ENCODE measurements around the gene ADCY7.

The ADCY7 gene

DNA sequence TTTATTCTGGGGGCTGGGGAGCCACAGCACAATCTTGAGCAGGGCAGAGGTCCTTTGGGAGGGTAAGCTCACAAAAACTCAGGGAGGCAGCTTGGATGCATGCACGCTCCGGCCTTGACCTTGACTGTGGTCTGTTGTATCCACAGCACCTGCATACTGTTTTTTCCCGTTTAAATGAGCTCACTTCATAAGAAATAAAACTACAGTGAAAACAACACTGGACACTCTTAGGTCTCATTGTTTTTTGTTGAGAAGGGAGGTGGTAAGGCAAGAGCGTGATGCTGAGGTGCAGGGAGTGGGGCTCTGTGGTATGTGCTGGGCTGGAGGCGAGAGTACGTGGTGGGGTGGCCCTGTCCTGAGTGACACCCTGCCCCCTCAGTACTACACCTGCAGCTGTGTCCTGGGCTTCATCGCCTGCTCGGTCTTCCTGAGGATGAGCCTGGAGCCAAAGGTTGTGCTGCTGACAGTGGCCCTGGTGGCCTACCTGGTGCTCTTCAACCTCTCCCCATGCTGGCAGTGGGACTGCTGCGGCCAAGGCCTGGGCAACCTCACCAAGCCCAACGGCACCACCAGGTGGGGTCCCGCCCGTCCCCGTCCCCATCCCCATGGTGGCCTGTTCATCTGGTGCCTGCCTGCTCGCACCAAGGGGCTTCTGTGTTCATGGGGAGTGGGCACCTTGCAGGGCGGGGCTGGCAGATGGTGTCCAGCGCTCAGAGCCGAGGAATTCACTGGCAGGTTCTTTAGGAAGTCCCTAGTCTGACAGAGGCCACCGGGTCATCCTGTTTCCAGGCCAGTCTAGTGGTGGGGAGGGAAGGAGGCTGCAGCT lies 44.2 kb downstream of the ADCY7 start:
- no peak overlapping the region for H3K27ac ChIP-seq (ENCODE audit: low read depth, low read length)

DNA sequence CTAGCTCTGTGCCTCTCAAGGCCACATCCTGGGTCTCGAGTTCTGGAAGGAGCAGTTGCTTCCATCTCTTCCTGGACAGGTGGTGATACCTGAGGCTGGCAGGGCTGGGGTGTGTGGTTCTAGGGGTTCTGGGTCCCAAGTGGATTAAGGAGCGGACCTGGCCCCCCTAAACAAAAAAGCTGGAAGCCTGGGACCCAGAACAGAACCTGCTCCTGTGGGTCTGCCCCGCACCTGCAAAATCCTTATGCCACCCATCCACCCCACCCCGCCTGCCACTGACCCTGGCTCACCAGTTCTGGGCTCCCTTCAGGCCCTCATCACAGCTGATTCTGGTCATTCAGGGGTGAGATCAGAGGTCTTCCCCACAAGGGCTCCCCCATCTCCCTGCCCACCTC lies 44.8 kb downstream of the ADCY7 start:
- Histone ChIP-seq H3K27me3 (ENCODE audit: control insufficient read depth, insufficient read depth, low read length) (no peaks in the 10 kb centered on the region), H3K4me3 (ENCODE audit: low read length) (no peak overlapping the region), H3K36me3 (ENCODE audit: control insufficient read depth, insufficient read depth, low read length) (peaks cover 20% of the 10 kb centered on the region), H3K9ac (ENCODE audit: low read length) (no peak overlapping the region), H3K4me1 (ENCODE audit: control insufficient read depth, insufficient read depth, low read length) (peaks cover 11% of the 10 kb centered on the region), H3K27ac (ENCODE audit: low read depth, low read length) (no peak overlapping the region)

More for the DNA sequence above, 44.2 kb downstream of the ADCY7 start:
- Histone ChIP-seq H3K36me3 (ENCODE audit: control insufficient read depth, insufficient read depth, low read length) (peaks cover 16% of the 10 kb centered on the region), H3K9ac (ENCODE audit: low read length) (no peak overlapping the region), H3K27me3 (ENCODE audit: control insufficient read depth, insufficient read depth, low read length) (no peaks in the 10 kb centered on the region), H3K4me1 (ENCODE audit: control insufficient read depth, insufficient read depth, low read length) (peaks cover 6% of the 10 kb centered on the region), H3K4me3 (ENCODE audit: low read length) (no peak overlapping the region)

GRCh38 chr16:50311891-50312501 lies 45.6 kb downstream of the ADCY7 start:
- Histone ChIP-seq H3K27ac (ENCODE audit: low read depth, low read length) (no peak overlapping the region), H3K4me3 (ENCODE audit: low read length) (no peak overlapping the region), H3K9ac (ENCODE audit: low read length) (no peak overlapping the region), H3K4me1 (ENCODE audit: control insufficient read depth, insufficient read depth, low read length) (peaks cover 12% of the 10 kb centered on the region), H3K36me3 (ENCODE audit: control insufficient read depth, insufficient read depth, low read length) (peaks cover 21% of the 10 kb centered on the region), H3K27me3 (ENCODE audit: control insufficient read depth, insufficient read depth, low read length) (no peaks in the 10 kb centered on the region)

GRCh38 chr16:50313596-50314478 lies 47.5 kb downstream of the ADCY7 start:
- no peak overlapping the region for H3K27ac ChIP-seq (ENCODE audit: low read depth, low read length)
- H3K27me3 ChIP-seq (ENCODE audit: control insufficient read depth, insufficient read depth, low read length): no peaks in the 10 kb centered on the region
- H3K36me3 ChIP-seq (ENCODE audit: control insufficient read depth, insufficient read depth, low read length): peaks cover 21% of the 10 kb centered on the region
- H3K9ac ChIP-seq (ENCODE audit: low read length): no peak overlapping the region
- H3K4me1 ChIP-seq (ENCODE audit: control insufficient read depth, insufficient read depth, low read length): peaks cover 12% of the 10 kb centered on the region
- no peak overlapping the region for H3K4me3 ChIP-seq (ENCODE audit: low read length)

- peaks cover 12% of the 10 kb centered on the region for H3K4me1 ChIP-seq (ENCODE audit: control insufficient read depth, insufficient read depth, low read length)
- peak overlapping the region; percentile 63 for H3K27ac ChIP-seq (ENCODE audit: low read depth, low read length)
- no peak overlapping the region for H3K4me3 ChIP-seq (ENCODE audit: low read length)
- no peaks in the 10 kb centered on the region for H3K27me3 ChIP-seq (ENCODE audit: control insufficient read depth, insufficient read depth, low read length)
- H3K36me3 ChIP-seq (ENCODE audit: control insufficient read depth, insufficient read depth, low read length): peaks cover 23% of the 10 kb centered on the region
- no peak overlapping the region for H3K9ac ChIP-seq (ENCODE audit: low read length)
These were observed 48.3 kb downstream of the ADCY7 start for GRCh38 chr16:50314665-50315064.

DNA sequence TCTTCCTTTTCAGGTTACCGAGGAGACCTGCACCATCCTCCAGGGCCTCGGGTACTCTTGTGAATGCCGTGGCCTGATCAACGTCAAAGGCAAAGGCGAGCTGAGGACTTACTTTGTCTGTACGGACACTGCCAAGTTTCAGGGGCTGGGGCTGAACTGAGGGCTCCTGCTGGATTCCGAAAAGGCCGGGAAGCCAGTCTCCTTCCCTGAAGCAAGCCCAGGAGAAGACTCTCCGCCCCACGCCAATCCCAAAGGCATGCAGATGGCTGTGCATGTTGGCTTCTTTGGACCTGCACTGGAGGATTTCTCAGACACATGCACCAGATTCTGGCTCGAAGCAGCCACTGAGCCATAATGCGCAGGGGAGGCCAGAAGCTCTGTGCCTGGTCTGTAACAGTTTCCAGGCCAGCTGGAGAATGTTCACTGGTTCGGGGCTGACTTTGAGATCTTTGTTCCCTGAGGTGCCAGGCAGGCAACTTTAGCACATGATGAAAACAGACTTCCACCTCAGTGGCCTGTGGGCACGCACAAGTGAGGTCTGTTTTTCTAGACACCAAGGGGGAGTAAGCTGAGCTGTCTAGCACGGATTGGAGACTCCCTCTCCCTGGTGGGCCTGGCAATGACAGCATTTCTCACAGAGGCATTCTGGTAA lies 49.1 kb downstream of the ADCY7 start:
- Histone ChIP-seq H3K4me1 (ENCODE audit: control insufficient read depth, insufficient read depth, low read length) (peaks cover 12% of the 10 kb centered on the region), H3K27me3 (ENCODE audit: control insufficient read depth, insufficient read depth, low read length) (no peaks in the 10 kb centered on the region), H3K9ac (ENCODE audit: low read length) (no peak overlapping the region), H3K4me3 (ENCODE audit: low read length) (no peak overlapping the region), H3K27ac (ENCODE audit: low read depth, low read length) (peak overlapping the region; percentile 63), H3K36me3 (ENCODE audit: control insufficient read depth, insufficient read depth, low read length) (peaks cover 25% of the 10 kb centered on the region)

DNA sequence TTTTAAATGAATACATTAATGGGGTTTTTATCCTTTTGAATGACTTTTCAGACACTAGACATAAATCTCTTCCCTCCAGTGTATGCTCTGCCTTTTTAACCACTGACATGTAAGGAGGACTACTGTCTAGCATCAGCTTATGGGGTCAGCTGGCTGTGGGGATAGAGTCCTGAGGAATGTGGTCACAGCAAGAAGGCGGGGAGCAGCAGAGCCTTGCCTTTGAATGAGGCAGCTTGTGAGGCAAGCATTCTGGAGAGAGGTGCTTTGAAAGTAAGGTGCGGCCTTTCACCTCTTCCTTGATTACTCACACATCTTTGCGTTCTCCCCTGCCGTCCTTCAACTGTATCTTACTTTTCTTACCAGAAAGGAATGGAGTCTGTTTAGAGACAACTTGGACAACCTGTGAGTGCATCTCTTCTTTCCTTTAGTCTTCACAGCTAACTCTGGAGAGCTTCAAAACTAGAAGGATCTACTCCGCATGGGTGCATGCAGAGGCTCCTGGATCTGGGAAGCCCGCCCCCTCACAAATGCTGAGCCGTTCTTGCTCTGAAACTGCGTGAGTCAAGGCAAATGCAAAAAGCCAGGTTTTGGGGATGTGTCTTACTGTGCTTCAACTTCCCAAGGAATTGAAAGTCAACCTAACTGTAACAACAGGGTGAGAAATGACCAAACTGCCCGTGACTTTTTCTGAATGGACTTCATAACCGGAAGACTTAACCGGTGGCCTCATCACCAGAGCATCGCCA lies 49.9 kb downstream of the ADCY7 start:
- Histone ChIP-seq H3K4me3 (ENCODE audit: low read length) (no peak overlapping the region), H3K36me3 (ENCODE audit: control insufficient read depth, insufficient read depth, low read length) (peaks cover 27% of the 10 kb centered on the region), H3K9ac (ENCODE audit: low read length) (no peak overlapping the region), H3K4me1 (ENCODE audit: control insufficient read depth, insufficient read depth, low read length) (peaks cover 12% of the 10 kb centered on the region), H3K27ac (ENCODE audit: low read depth, low read length) (peak overlapping the region; percentile 63), H3K27me3 (ENCODE audit: control insufficient read depth, insufficient read depth, low read length) (no peaks in the 10 kb centered on the region)

GRCh38 chr16:50316848-50317630 lies 50.7 kb downstream of the ADCY7 start:
- Histone ChIP-seq H3K36me3 (ENCODE audit: control insufficient read depth, insufficient read depth, low read length) (peaks cover 27% of the 10 kb centered on the region), H3K4me1 (ENCODE audit: control insufficient read depth, insufficient read depth, low read length) (peaks cover 12% of the 10 kb centered on the region), H3K27me3 (ENCODE audit: control insufficient read depth, insufficient read depth, low read length) (no peaks in the 10 kb centered on the region), H3K4me3 (ENCODE audit: low read length) (no peak overlapping the region), H3K9ac (ENCODE audit: low read length) (no peak overlapping the region), H3K27ac (ENCODE audit: low read depth, low read length) (no peak overlapping the region)

DNA sequence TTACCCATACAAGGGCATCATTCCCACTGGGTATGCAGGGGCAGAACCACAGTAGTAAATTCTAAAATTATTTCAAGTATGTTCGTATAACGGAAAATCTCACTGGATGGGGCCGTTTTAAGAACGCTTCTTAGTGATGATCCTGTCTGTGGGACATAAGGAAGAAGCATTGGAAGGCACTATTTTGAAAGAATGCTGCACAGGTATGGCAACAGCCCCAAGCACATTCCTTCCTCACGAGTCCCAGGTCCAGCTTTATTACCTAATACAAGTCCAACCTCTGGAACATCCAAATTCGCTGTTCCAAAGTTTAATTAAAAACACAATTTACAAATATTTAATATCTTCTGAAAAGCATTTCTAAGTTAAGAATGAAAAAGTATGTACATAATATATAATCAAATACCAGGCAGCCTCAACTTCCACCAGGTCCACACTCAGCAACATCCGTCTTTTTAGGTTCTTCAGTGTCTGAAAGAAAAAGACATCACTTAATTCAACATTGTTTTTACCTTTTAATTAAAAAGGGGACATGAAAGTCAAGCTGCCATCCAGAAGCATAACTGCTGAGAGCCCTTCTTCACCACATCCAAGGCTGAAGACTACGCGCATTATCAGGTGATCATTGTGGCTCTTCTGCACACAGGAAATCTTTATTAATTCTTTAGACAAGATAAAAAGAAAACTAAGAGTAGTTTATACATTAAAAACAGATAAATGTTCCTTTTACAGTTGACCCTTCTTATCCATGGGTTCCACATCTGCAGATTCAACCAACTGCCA lies 52.6 kb downstream of the ADCY7 start:
- Histone ChIP-seq H3K27ac (ENCODE audit: low read depth, low read length) (no peak overlapping the region), H3K9ac (ENCODE audit: low read length) (no peak overlapping the region), H3K36me3 (ENCODE audit: control insufficient read depth, insufficient read depth, low read length) (peaks cover 25% of the 10 kb centered on the region), H3K27me3 (ENCODE audit: control insufficient read depth, insufficient read depth, low read length) (no peaks in the 10 kb centered on the region), H3K4me1 (ENCODE audit: control insufficient read depth, insufficient read depth, low read length) (peaks cover 16% of the 10 kb centered on the region), H3K4me3 (ENCODE audit: low read length) (no peak overlapping the region)

DNA sequence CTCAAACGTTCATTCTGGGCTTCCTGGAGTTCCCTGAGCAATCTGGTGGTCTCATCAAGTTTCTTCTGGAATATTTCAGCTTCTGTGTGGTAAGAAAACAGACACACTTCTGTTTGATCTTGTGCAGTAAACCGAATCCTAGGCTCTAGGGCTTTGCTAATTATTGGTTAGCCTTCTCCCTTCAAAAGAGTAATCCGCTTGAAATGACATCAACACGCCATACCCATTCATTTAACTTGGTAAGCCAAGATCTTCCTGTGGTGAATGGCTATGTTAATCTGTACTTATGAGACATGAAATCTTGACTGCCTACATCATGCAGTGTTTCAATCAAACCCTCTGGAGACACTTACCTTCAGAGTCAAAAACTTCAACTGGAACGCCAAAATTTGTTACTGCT lies 54.0 kb downstream of the ADCY7 start:
- peaks cover 26% of the 10 kb centered on the region for H3K36me3 ChIP-seq (ENCODE audit: control insufficient read depth, insufficient read depth, low read length)
- H3K4me3 ChIP-seq (ENCODE audit: low read length): no peak overlapping the region
- H3K4me1 ChIP-seq (ENCODE audit: control insufficient read depth, insufficient read depth, low read length): peaks cover 12% of the 10 kb centered on the region
- H3K27ac ChIP-seq (ENCODE audit: low read depth, low read length): no peak overlapping the region
- H3K27me3 ChIP-seq (ENCODE audit: control insufficient read depth, insufficient read depth, low read length): no peaks in the 10 kb centered on the region
- no peak overlapping the region for H3K9ac ChIP-seq (ENCODE audit: low read length)

Measured in rectal smooth muscle tissue (tissue), 1 donor.